Dedifferentiated amniotic fluid mesenchymal stem cell (primary cell): ENCODE measurements around the gene HMGN4.

Source experiments
- DNase-seq: peaks from one replicate; pipeline ENCODE4 v3.0.0-alpha.2; 2016; ENCODE audit errors: extremely low spot score

The HMGN4 gene

GRCh38 chr6:26552205-26552604, 14.0 kb downstream of the HMGN4 start:
- no peak for DNase-seq

- DNase-seq: no peak
Observed at GRCh38 chr6:26552640-26553188, 14.5 kb downstream of the HMGN4 start.

- DNase-seq: peak; percentile 69
Observed at GRCh38 chr6:26553264-26553634, 15.1 kb downstream of the HMGN4 start.

GRCh38 chr6:26553635-26554446, 15.7 kb downstream of the HMGN4 start:
- peak; percentile 83 for DNase-seq

- DNase-seq: no peak
Observed at GRCh38 chr6:26554447-26554696, 16.2 kb downstream of the HMGN4 start.

GRCh38 chr6:26554697-26555504, 16.7 kb downstream of the HMGN4 start:
- peak; percentile 81 for DNase-seq

- DNase-seq: no peak
Observed at GRCh38 chr6:26555505-26556262, 17.5 kb downstream of the HMGN4 start.

- peak; percentile 94 for DNase-seq
Observed at GRCh38 chr6:26556263-26557070, 18.3 kb downstream of the HMGN4 start.

GRCh38 chr6:26561533-26562466, 23.6 kb downstream of the HMGN4 start:
- no peak for DNase-seq

- DNase-seq: no peak
Observed at GRCh38 chr6:26563488-26563887, 25.3 kb downstream of the HMGN4 start.

GRCh38 chr6:26568601-26569432, 30.7 kb downstream of the HMGN4 start:
- peak; percentile 87 for DNase-seq

GRCh38 chr6:26569433-26569764, 31.2 kb downstream of the HMGN4 start:
- no peak for DNase-seq

- no peak for DNase-seq
Observed at GRCh38 chr6:26570027-26570809, 32.1 kb downstream of the HMGN4 start.

- peak; percentile 89 for DNase-seq
Observed at GRCh38 chr6:26571592-26572296, 33.6 kb downstream of the HMGN4 start.

- DNase-seq: peak; percentile 36
Observed at GRCh38 chr6:26575494-26575939, 37.4 kb downstream of the HMGN4 start.

- no peak for DNase-seq
Observed at GRCh38 chr6:26576407-26576843, 38.3 kb downstream of the HMGN4 start.

GRCh38 chr6:26576929-26577719, 39.0 kb downstream of the HMGN4 start:
- DNase-seq: peak; percentile 78
